Breast epithelium (tissue), 3 donors: ENCODE results near the gene ZNF217.
"Not testable (repeated sequence)": the region's sequence is repeated elsewhere in the genome, so short reads cannot be mapped to it uniquely, and the experiment has no call there.

ENCODE experiments used
- CTCF ChIP-seq, 3 donors: fragments of 450-650 bp; IDR thresholded peaks; one replicate each; pipeline ENCODE4 v1.5.1; 2016 to 2017; ENCODE audit warnings: antibody characterized with exemption in 3 of 3, mild to moderate bottlenecking in 3 of 3, moderate library complexity in 3 of 3
- POLR2A ChIP-seq: fragments of 450-650 bp; IDR thresholded peaks from one replicate; pipeline ENCODE4 v1.6.1; 2016; ENCODE audit warnings: antibody characterized with exemption, mild to moderate bottlenecking, moderate library complexity

GRCh38 chr20:53566623-53567022, 27.0 kb downstream of the ZNF217 start:
- not testable (repeated sequence) for TF ChIP-seq CTCF (IDR thresholded peaks at IDR 0.05); POLR2A
